SK-N-SH treated with all-trans-retinoic acid at 6 μM for 48 hours (cell line): ENCODE results near the gene CTNNA3.

Source experiments
- BACH2 ChIP-seq: fragments of 250-450 bp; sonication (Bioruptor Pico); IDR thresholded peaks from 2 replicates; pipeline ENCODE4 v1.9.0; 2021; ENCODE audit warnings: mild to moderate bottlenecking, borderline replicate concordance
- CREB5 ChIP-seq: fragments of 250-450 bp; sonication (Bioruptor Pico); IDR thresholded peaks from 2 replicates; pipeline ENCODE4 v1.5.1; 2020; ENCODE audit warnings: low read depth, mild to moderate bottlenecking, moderate library complexity
- CSRNP3 ChIP-seq: fragments of 250-450 bp; sonication (Bioruptor Pico); IDR thresholded peaks from 2 replicates; pipeline ENCODE4 v1.5.1; 2021; ENCODE audit warnings: mild to moderate bottlenecking, moderate library complexity
- ISL1 ChIP-seq: fragments of 250-450 bp; sonication (Bioruptor Pico); IDR thresholded peaks from 2 replicates; pipeline ENCODE4 v2.1.2; 2022; ENCODE audit warnings: mild to moderate bottlenecking, moderate library complexity
- OSR1 ChIP-seq: fragments of 250-450 bp; sonication (Bioruptor Pico); IDR thresholded peaks from 2 replicates; pipeline ENCODE4 v1.8.0; 2022; ENCODE audit warnings: moderate library complexity, mild to moderate bottlenecking, inconsistent platforms
- PATZ1 ChIP-seq: fragments of 250-450 bp; sonication (Bioruptor Pico); IDR thresholded peaks from 2 replicates; pipeline ENCODE4 v1.8.0; 2020; ENCODE audit warnings: mild to moderate bottlenecking, moderate library complexity, borderline replicate concordance
- POU6F1 ChIP-seq: fragments of 250-450 bp; sonication (Bioruptor Pico); IDR thresholded peaks from 2 replicates; pipeline ENCODE4 v1.8.0; 2021; ENCODE audit warnings: low read depth, mild to moderate bottlenecking, moderate library complexity, borderline replicate concordance
- PPARA ChIP-seq: fragments of 250-450 bp; sonication (Bioruptor Pico); IDR thresholded peaks from 2 replicates; pipeline ENCODE4 v1.5.0; 2020; ENCODE audit warnings: mild to moderate bottlenecking, borderline replicate concordance
- RARB ChIP-seq: fragments of 250-450 bp; sonication (Bioruptor Pico); IDR thresholded peaks from 2 replicates; pipeline ENCODE4 v1.8.0; 2021; ENCODE audit warnings: mild to moderate bottlenecking, moderate library complexity
- SNAI2 ChIP-seq: fragments of 250-450 bp; sonication (Bioruptor Pico); IDR thresholded peaks from 2 replicates; pipeline ENCODE4 v1.5.0; 2020; ENCODE audit warnings: mild to moderate bottlenecking, moderate library complexity
- TCF4 ChIP-seq: fragments of 250-450 bp; sonication (Bioruptor Pico); IDR thresholded peaks from 2 replicates; pipeline ENCODE4 v1.8.0; 2021; ENCODE audit warnings: mild to moderate bottlenecking, moderate library complexity, borderline replicate concordance
- ZFP3 ChIP-seq: fragments of 250-450 bp; sonication (Bioruptor Pico); IDR thresholded peaks from 2 replicates; pipeline ENCODE4 v1.5.0; 2020; ENCODE audit warnings: mild to moderate bottlenecking, moderate library complexity
- ZFP30 ChIP-seq: fragments of 450-650 bp; formaldehyde crosslinking; IDR thresholded peaks from 2 replicates; pipeline ENCODE4 v1.5.0; 2022; ENCODE audit warnings: mild to moderate bottlenecking, moderate library complexity
- ZNF565 ChIP-seq: fragments of 450-650 bp; formaldehyde crosslinking; conservative IDR thresholded peaks from 2 replicates; pipeline ENCODE4 v1.5.0; 2020; ENCODE audit warnings: low read depth, mild to moderate bottlenecking, moderate library complexity

GRCh38 chr10:66642217-66642616, 1053.8 kb downstream of the CTNNA3 start:
- TF ChIP-seq TCF4 (CRISPR knock-in tag): no peak
- TF ChIP-seq PPARA (CRISPR knock-in tag): no peak
- no peak for TF ChIP-seq ZFP30 (CRISPR knock-in tag)
- TF ChIP-seq PATZ1 (CRISPR knock-in tag): no peak
- TF ChIP-seq ISL1: no peak
- no peak for TF ChIP-seq ZFP3 (CRISPR knock-in tag)
- no peak for TF ChIP-seq SNAI2
- TF ChIP-seq ZNF565: no peak
- no peak for TF ChIP-seq RARB (CRISPR knock-in tag)
- TF ChIP-seq CREB5: no peak
- TF ChIP-seq OSR1 (CRISPR knock-in tag): no peak
- TF ChIP-seq POU6F1 (CRISPR knock-in tag): no peak
- no peak for TF ChIP-seq CSRNP3 (CRISPR knock-in tag)
- TF ChIP-seq BACH2 (CRISPR knock-in tag): no peak
